Suprapubic skin (tissue), 3 donors: ENCODE measurements around the gene PRX.

Experiments
- CTCF ChIP-seq, 2 donors: fragments of 200-600 bp in 1 of 2; fragments of 450-650 bp in 1 of 2; sonication (generic) in 1 of 2; IDR thresholded peaks; one replicate each; pipeline ENCODE4 v1.5.1; 2016 to 2019; ENCODE audit warnings: antibody characterized with exemption in 2 of 2, mild to moderate bottlenecking in 1 of 2, moderate library complexity in 1 of 2
- EP300 ChIP-seq: sonication (generic); formaldehyde crosslinking; IDR thresholded peaks from one replicate; pipeline ENCODE4 v1.6.1; 2017; ENCODE audit warnings: antibody characterized with exemption
- POLR2A ChIP-seq, 2 donors: fragments of 450-650 bp; IDR thresholded peaks; one replicate each; pipeline ENCODE4 v1.6.1; 2017; ENCODE audit warnings: antibody characterized with exemption in 2 of 2, mild to moderate bottlenecking in 2 of 2, moderate library complexity in 2 of 2

GRCh38 chr19:40418040-40418439 lies 4.9 kb upstream of the PRX start:
- no peak for TF ChIP-seq EP300
- no peak for TF ChIP-seq CTCF (IDR thresholded peaks at IDR 0.05)
- no peak for TF ChIP-seq POLR2A (IDR thresholded peaks at IDR 0.05)
